GM12891 (cell line): Measurements from ENCODE around the gene DIP2A.

ENCODE experiments used
- PAX5 ChIP-seq: IDR thresholded peaks from 2 replicates; pipeline ENCODE4 v1.6.1; 2011; ENCODE audit warnings: low read length, moderate library complexity, mild to moderate bottlenecking; ENCODE audit not compliant: insufficient read depth, severe bottlenecking
- POLR2AphosphoS5 ChIP-seq: IDR thresholded peaks from 2 replicates; pipeline ENCODE4 v1.6.1; 2011; ENCODE audit warnings: low read depth, low read length, control low read depth
- POU2F2 ChIP-seq: IDR thresholded peaks from 2 replicates; pipeline ENCODE4 v1.6.1; 2011; ENCODE audit warnings: low read depth, mild to moderate bottlenecking, control low read depth, low read length, moderate library complexity
- TAF1 ChIP-seq: IDR thresholded peaks from 2 replicates; pipeline ENCODE4 v1.6.1; 2011; ENCODE audit warnings: low read depth, low read length, control low read depth

DNA sequence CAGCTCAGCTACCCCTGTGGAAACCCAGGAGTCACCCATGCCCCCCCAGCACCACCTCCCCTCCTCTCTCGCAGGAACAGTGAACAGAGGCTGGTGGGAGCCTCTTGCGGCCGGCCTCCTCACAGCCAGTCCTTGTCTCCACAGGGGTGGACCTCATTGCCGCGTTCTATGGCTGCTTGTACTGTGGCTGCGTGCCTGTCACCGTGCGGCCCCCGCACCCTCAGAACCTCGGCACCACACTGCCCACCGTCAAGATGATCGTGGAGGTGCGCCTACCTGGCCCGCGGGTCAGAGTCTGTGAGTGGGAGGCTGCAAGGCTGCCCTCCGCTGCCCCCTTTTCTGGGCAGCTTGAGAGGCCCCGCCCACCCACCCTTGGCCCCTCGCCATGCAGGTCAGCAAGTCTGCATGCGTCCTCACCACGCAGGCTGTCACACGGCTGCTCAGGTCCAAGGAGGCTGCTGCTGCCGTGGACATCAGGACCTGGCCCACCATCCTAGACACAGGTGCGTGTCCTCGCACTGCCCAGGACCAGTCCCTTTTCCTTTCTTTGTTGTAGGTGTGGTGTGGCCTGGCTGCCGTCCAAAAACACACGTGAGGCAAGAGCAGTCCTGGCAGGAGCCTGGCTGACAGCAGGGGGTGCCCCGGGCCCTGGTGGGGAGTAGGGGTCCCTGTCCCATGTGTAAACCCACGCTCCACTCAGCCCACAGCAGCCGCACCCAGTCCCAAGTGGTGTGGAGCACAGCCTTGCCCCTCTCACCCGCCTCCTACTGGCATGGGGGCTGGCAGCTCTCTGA, 95.9 kb downstream of the DIP2A start:
- TF ChIP-seq PAX5 = no peak
- TF ChIP-seq TAF1 = no peak
- TF ChIP-seq POU2F2 = no peak
- no peak for TF ChIP-seq POLR2AphosphoS5
